ENCODE results near the gene TNS3.

The TNS3 gene

DNA sequence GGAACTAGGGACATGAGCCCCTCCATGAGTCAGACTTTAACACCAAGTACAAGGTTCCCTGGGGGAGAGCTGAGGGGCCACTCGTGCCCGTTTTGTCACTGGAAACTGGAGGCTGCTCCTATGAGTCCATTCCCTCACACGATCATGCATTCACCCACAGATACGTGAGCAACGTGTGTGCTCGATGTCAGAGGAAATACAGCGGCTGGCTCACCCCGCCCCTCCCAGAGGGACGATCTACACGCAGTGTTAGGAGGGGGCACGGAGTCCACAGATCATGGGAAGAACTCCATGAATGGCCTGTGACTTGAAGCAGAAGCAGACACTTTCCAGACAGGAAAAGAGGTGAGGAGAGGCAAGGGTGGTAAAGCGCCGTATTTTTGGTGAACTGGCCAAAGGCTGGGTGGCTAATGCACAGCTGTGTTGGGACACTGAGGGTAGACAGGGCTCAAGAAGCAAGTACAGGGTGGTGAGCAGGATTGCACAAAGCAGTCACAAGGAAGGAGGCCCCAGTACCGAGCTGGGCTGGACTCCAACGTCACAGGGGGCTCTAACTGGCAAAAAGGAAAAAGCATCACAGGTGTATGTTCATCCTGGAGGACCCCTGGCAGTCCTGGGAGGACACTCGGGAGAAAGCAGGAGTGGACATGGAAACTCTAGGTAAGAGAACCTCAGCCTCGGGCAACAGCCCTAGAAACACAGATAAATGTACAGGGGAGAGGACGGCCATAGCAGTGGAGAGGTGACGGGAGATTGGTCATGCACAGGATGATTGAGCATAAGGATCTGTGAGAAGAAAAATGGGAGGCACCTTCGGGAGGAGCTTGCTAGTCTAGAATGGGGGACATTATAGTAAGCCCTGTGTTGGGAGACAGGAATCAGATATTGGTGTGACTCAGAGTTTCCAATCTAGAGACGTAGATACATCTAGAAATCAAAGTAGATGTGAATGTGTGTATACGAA is 41.2 kb downstream of the TNS3 start:
- DNase-seq (ENCODE audit: low spot score), result no peak

DNA sequence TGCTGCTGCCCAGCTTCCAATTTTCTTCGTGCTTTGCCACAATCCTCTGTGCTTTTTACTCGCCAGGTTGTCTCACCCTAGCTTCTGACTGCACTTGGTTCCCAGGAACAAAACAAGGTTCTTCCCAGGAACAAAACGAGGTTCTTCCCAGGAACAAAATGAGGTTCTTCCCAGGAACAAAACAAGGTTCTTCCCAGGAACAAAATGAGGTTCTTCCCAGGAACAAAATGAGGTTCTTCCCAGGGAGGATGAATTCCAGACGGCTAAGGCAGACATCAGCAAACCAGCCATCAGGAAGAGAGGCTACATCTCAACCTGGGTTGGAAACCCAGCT is 41.9 kb downstream of the TNS3 start:
- no peak for DNase-seq (ENCODE audit: low spot score)

DNA sequence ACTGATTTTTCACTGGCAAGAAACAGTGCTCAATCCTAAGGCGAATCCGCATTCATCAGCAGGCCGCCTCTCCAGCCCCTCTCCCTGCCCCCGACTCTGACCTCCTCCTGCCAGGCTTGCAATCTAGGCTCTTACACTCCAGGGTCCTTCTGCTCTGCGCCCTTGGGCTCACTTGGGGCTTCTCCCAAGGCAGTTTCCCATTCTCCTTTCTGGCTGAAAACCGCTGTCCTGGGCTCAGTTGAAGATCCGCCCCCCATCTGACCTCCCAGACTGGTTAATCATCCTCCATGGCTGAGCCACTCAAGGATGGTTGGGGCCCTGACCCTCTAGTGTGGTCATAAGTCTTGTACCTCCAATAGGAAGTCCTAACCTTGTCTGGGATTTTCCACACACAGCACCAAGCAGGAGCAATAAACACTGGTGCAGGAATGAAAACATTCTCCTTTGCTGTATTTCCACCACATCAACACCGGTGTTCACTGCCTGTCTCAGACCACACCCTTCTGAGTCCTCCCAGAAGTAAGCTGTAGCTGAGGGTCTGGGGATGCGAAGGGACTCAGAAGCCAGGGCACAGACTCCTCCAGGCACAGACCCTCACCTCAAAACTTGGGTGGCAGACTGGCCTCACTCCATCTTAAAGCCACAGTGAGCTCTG is 42.4 kb downstream of the TNS3 start:
- DNase-seq (ENCODE audit: low spot score), result no peak

DNA sequence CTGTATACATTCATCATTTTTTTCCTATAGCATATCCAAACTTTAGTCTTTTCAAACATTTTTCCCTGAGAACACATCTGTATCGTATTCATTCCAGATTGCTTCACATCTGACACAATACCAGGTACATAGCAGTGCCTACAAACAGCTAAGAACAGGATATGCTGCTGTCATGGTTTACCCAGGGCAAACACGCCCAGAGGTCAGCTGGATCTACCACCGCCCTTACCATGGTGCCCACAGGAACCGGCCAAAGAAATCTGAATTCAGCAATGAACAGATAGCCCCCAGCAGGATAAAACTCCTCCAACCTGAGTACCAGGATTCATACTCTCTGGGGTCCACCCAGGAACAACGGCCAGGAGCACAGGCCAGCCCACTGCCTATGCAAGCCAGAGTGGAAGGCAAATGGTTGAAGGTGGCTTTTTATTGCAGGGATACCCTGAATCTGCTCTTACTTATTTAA is 43.0 kb downstream of the TNS3 start:
- DNase-seq (ENCODE audit: low spot score), result no peak

DNA sequence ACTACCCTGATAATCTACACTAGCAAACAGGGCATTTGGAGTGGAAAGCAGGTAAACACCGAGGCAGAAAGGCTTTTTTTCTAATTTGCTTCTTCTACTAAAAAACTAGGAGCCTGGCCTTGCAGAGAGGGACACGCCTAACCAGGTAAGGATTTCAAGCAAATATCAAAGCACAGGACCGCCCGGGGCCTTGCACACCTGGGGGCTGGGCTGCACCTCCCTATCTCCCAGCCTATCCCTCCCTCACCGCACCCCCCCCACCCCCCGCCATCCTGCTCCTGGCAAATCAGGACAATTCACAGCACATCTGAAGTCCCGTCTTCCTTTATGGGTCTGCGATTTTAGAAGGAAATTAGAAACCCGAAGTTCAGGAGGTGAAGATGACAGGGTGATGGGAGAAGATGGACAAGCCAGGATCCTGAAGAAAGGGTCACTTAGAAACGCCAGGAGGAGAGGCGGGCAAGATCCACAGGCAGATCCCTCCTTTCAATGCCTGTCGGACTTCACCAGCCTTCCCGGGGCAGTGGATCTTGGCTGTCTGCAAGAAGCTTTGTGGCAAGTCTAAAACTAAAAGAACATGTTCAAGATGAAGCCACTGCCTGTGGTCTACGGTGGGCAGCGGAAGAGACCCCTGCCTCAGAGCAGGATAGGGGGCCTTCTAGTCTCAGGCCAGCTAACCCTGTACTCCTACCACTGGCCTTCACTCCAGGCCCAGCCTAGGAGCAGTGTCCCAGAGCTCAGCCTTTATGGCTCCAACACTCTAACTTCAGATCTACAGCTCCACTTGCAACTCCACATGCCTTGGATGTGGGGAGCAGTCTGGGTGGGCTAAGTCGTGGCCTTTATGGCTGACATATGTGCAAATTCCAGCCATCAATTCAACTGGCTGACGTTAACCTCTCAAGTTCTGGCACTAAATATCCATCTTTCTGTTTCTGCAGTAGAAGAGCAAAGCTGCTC is 43.9 kb downstream of the TNS3 start:
- no peak for DNase-seq (ENCODE audit: low spot score)

DNA sequence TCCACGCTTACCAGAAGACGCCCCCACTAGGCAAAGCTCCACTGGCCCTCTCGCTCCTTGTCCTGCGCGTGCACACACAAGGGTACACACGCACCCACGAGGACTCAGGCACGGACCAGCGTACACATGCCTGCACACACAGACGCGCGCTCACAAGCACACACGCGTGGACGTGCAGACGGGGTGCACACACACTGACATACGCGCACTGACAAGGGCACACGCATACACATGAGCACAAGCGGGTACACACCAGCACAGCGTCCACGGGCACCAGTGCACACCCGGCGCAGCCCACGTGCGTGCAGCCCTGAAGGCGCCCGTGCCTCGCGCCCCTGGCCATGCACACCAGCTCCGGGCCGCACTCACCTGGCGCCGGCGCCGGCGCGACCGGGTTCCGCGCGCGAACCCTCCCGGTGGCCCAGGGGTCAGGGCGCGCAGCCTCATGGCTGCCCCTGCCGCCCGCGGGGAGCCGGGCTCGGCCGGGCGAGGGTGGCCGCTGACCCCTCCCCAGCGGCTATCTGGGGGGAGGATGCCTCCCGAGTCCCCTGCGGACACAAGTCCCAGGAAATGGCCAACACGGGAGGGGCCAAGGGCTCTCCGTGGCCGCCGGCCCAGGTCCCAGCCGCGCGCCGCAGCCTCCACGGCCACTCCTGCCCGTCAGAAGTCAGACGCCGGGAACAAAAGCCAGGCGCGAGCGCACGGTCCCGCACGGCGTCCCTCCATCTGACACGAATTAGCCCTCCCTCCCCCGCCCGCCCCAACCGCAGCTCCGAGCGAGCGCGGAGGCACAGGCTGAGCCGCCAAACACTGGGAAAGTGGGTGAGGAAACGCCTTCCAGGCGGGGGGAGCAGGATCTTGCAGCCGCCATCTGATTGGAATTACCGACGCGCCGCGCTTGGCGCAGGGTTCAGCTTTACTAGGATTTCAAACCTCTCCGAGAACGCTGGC is 45.0 kb downstream of the TNS3 start:
- DNase-seq (ENCODE audit: low spot score), result peak; percentile 27

DNA sequence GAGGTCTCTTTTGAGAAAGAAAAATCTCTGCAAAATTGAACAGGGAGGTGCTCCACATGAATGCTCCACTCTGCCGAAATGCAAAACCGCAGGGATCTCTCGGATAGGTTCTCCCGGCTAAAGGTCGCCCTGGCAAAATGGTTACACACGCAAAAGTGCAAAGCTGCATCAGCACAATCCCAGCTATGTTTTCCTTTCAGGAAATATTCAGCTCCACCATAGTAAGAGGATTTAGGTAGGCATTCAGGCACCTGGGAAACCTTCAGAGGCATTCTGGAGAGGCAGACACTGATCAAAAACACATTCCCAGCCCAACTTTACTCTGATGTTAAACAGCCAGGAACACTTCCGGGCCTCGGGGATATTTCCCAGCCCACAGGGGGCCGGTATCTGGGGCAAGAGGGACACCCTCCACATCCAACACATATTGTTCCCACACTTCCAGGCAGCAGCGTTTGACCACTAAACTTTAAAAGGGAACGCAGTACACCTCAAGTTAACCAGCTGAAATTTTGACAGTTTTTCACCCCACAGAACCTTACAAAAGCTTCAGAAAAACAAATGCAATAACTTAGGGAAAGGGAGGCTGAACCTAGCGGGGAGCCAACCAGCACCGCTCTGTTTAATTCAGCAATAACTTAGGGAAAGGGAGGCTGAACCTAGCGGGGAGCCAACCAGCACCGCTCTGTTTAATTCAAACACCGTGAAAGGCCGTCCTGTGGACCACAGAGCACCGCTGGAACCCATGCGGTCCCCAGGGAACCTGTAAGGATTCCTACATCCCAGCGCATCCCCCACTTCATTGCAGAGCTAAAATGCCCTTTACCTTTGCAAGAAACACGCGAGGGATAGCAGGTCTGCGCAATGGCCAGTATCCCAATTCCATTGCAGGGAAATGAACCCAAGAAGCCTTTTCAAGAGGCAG is 45.9 kb downstream of the TNS3 start:
- no peak for DNase-seq (ENCODE audit: low spot score)

DNA sequence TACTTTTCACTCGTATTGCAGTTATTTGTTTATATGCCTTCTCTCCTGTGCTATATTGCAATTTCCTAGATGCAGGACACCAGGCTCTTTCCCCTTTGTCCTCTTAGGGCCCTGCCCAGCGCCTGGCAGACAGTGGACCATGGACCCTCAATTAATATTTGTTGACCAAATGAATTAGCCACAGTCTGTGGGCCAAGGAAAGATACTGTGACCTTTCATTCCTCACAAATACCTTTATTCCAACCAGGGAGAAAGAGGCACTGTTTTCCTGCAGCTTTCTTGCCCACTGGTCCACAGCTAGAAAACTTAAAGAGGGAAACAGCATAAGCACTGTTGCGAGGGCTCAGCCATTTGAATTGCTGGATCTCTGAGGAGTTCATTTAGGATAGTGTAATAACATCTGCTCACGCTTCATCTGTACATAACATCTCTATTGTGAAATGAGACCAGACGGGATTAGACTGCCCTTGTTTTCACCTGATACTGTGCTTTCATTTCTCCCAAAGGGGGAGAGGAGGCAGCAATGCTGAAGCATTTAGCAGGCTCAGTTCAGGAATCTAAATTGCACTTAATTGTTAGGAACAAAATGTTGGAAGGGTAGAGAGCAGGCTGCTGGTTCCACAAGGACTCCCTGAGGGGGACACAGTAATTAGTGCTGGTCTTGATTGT is 46.7 kb downstream of the TNS3 start:
- DNase-seq (ENCODE audit: low spot score), result peak; percentile 34

DNA sequence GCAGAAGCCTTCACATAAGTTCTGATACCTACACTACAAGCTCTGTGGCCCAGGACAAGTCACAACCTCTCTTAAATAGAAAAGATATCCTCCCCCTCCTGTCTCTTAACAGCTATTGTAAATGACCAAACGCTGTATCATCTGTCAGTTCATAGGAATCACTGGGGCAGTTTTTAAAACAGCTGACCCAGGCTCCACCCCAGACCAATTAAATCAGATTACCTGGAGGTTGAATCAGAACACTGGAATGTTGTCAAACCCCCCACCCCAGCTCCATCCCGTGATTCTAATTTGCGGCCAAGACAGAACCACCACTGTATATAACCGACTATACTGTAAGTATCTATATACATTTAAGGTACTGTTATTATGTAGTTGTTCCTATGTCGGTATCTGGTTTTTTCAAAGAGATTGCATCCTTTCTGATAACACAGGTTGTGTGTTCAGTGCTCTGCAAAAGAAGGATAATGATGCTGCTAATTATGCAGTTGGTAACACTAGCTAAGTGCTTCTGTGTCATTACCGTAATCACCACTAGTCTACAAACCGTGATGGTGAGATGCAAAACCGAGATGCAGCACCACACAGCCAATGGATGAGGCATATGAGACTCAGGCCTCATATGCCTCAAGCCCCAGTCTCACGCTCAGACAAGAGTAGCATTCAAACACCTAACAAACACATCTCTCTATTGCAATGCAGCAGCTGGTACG is 47.4 kb downstream of the TNS3 start:
- peak; percentile 41 for DNase-seq (ENCODE audit: low spot score)

DNA sequence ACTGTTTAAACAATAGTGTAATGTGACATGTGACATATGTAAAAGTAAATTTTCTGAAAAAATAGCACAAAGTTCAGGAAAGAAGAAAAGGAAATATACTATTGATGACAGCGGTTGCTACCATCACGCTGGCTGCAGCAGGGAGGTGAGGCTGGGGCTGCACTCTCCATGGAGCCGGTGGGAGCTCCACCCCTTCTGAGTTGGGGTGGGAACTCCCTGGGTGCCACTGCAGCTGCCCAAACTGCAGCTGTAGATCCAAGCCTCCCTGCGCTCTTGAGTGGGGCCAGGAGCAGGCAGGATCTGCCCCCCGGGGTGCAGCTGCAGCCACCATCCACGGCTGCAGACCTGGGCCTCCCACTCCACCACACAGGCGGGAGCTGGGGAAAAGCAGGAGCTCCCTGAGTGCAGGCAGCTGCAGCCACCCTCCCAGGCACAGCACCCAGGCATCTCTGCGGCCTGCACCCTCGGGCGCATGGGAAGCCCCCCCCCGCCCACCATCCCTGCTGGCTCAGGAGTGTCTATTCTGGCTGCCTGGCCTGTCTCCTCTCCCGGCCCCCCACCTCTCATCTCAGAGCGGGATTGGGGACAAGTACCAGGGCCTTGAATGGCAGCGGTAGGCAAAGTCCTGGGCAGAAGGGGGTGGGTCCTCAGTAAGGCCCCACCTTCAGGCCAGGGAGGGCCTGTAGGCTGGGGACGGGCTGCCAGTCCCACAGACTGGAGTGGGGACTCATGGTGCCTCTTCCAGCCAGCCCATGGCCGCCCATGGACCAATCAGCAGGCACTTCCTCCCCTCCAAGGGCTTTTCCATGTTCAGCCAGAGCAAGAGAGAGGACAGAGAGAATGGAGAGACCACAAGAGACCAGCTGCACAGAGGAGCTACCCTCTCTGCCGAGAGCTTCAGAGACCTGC is 50.1 kb downstream of the TNS3 start:
- DNase-seq (ENCODE audit: low spot score), result no peak

DNA sequence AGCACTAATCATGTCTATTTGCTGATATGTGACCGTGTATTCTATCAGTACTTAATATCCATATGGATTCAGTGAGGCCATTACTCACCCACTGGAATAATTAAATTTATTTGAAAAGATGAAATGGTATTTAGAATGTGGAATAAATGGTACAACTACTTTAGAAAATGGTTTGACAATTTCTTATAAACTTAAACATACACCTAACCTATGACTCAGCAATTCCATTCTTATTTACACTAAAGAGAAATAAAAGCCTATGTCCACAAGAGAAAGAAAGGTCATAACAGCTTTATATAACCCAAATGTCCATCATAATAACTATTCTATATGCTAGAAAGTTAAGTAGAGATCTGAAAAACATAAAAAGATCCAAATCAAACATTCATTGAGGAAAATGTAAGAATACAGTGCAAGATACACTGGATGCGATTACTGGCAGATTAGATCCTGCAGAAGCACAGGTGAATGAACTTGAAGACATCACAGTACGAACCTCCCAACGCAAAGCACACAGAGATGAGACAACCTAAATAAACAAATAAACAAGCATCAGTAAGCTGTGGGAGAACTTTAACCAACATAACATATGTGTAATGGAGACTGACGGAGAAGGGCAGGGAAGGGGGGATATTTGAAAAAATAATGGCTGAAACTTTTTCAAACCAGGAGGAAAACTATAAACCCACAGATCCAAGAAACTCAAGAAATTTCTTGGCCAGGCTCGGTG is 51.9 kb downstream of the TNS3 start:
- no peak for DNase-seq (ENCODE audit: low spot score)

DNA sequence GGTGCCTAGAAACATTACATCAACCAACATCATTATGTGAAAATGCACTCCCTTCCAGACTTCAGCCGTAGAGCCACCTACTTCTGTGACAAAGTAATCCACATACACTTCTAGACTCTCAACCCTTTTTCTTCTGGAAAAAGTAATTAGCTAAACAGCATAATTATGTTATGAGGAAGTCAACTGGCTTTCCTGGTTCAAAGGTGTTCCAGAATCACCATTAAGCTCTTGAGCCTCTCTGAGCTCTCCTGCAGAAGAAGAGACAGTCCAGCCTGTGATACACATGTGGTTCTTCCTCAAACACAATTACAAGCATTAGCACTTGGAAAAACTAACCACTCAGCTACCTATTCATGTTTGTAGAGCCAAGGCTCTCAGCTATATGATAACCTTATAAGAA is 52.5 kb downstream of the TNS3 start:
- DNase-seq (ENCODE audit: low spot score), result no peak

DNA sequence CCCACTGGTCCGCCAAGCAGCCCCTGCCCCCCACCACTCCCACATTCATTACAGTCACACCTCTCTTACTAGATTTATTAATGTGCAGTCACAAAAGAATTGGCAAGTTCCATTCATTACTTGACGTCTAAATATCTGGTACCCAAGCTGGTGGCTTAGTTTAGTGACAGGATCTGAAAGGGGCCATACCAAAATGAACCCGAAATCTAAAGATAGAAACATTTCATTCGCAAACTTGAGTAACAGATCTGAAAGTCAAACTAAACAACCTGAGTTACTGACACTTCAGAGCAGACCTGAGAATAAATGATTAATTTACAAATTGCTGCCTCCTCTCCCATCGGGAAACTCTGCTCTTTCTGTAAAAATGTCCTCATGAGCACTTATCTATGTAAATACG is 53.4 kb downstream of the TNS3 start:
- no peak for DNase-seq (ENCODE audit: low spot score)

DNA sequence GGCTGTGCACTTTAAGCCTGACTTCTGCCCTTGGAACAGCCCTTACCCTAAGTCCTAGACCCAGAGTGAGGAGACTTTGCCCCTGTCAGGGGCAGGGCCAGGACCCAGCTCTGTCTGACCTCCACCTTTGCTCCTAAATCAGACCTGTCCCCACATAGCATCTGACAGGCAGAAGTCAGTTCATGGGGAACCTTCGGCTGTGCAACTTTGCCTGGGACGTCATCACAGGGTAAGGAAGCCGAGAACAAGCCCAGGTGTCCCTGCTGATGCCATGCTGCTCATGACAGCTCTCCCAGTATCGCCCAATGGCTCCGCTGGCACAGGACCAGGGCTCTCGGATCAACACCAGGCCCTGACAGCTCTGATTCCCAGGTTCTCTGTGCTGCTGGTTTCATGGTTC is 55.4 kb downstream of the TNS3 start:
- DNase-seq (ENCODE audit: low spot score), result no peak

DNA sequence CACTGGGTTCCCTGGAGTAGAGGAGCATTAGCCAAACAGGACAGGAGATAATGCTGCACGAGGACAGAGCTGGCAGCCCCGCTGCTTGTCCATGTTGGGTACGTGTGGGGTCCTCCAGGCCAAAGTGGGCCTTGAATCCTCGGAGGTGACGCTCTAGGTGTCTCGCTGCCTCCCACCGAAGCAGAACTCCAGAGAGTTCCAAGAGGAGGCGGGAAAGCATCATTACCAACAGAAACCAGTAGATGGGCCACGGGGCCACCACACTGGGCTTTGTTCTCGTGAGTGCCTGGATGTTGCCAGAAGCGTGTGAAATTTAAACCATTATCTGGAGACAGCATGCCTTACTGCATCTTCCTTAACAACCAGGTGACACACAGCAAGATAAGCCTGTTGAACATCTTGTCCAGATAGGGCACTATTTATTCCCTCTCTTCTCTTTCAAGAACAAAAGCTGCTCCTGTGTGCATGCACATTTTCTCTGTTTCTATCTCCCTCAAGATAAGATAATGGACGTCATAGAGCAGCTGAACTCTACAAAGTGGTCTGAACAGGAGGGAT is 56.8 kb downstream of the TNS3 start:
- DNase-seq (ENCODE audit: low spot score), result no peak

DNA sequence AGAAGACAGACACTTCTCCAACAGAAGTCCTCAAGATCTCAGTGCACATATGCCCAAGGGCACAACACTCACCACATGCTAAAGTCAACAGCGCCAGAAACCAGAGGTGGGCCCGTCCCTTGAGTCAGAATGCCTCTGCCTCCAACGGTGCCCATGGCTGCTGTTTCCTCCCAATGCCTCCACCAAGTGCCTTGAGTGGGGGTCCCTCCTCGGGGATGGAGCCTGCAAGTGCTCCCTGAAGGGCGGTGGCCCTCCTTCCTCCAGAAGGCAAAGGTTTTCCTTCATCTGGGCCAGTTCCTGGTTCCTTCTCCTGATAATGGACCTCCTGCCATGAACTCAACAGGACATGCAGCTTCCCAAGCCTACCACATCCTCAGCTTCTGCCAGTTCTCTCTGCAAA is 58.5 kb downstream of the TNS3 start:
- no peak for DNase-seq (ENCODE audit: low spot score)
